Left lobe of liver (tissue), 2 donors: Measurements from ENCODE around the gene COL4A2. TPM values are rescaled to one million over a fixed set of nuclear protein-coding genes. Genes with fewer than 3 reads are reported as not detected.
"Not testable (repeated sequence)": the region's sequence is repeated elsewhere in the genome, so short reads cannot be mapped to it uniquely, and the experiment has no call there.

Experiments used
- ATAC-seq: fragments of 200-7000 bp; cut with Tn5 transposase; one replicate; pipeline ENCODE4 v1.9.1; 2020; ENCODE audit warnings: mild to moderate bottlenecking, moderate library complexity
- DNase-seq: peaks from one replicate; pipeline ENCODE4 v3.0.0-alpha.2; 2020; ENCODE audit warnings: low spot score
- total RNA-seq: library from RNA; stranded (reverse); gene quantifications from one replicate; pipeline ENCODE4 v1.2.1, GENCODE V29; 2021
- donor health status: DM: no; HTN: no; CAD: no; lungs with moderate emphysema.
- donor health status: DM: no; HTN: yes; CAD: no.

Gene COL4A2
- total RNA-seq, 1 donor from 2014 or later: 12.4 TPM

- ATAC-seq (no peak), DNase-seq (no peak)
These were observed 66.5 kb downstream of the COL4A2 start for GRCh38 chr13:110373617-110374016.

GRCh38 chr13:110374431-110375370, 67.6 kb downstream of the COL4A2 start:
- ATAC-seq (no peak), DNase-seq (no peak)

GRCh38 chr13:110376120-110376519, 69.0 kb downstream of the COL4A2 start:
- DNase-seq (no peak), ATAC-seq (no peak)

GRCh38 chr13:110377178-110377825, 70.2 kb downstream of the COL4A2 start:
- DNase-seq (no peak), ATAC-seq (no peak)

GRCh38 chr13:110377826-110378201, 70.7 kb downstream of the COL4A2 start:
- DNase-seq: no peak
- no peak for ATAC-seq

- ATAC-seq (no peak), DNase-seq (no peak)
These were observed 72.3 kb downstream of the COL4A2 start for GRCh38 chr13:110379358-110379757.

GRCh38 chr13:110379905-110380341, 72.8 kb downstream of the COL4A2 start:
- no peak for DNase-seq
- ATAC-seq: no peak

GRCh38 chr13:110380359-110381028, 73.4 kb downstream of the COL4A2 start:
- no peak for ATAC-seq
- no peak for DNase-seq

- DNase-seq (no peak), ATAC-seq (no peak)
These were observed 73.9 kb downstream of the COL4A2 start for GRCh38 chr13:110381029-110381360.

GRCh38 chr13:110382229-110382628, 75.1 kb downstream of the COL4A2 start:
- no peak for DNase-seq
- no peak for ATAC-seq

GRCh38 chr13:110382830-110383229, 75.7 kb downstream of the COL4A2 start:
- ATAC-seq: no peak
- no peak for DNase-seq

- no peak for DNase-seq
These were observed 80.5 kb downstream of the COL4A2 start for GRCh38 chr13:110387451-110388107.

GRCh38 chr13:110388108-110388943, 81.2 kb downstream of the COL4A2 start:
- ATAC-seq: no peak
- DNase-seq: no peak

More at GRCh38 chr13:110387451-110388107, 80.5 kb downstream of the COL4A2 start:
- ATAC-seq: peak; percentile 45

- no peak for DNase-seq
- no peak for ATAC-seq
These were observed 83.5 kb downstream of the COL4A2 start for GRCh38 chr13:110390567-110390966.

- no peak for DNase-seq
- ATAC-seq: no peak
These were observed 84.2 kb downstream of the COL4A2 start for GRCh38 chr13:110391273-110391672.

- no peak for DNase-seq
- ATAC-seq: no peak
These were observed 85.6 kb downstream of the COL4A2 start for GRCh38 chr13:110392510-110393240.

- no peak for ATAC-seq
- no peak for DNase-seq
These were observed 86.7 kb downstream of the COL4A2 start for GRCh38 chr13:110393761-110394160.

GRCh38 chr13:110394371-110394841, 87.3 kb downstream of the COL4A2 start:
- ATAC-seq (no peak), DNase-seq (no peak)

- ATAC-seq, DNase-seq: not testable (repeated sequence)
These were observed 88.5 kb downstream of the COL4A2 start for GRCh38 chr13:110395616-110396015.
